Gastroesophageal sphincter (tissue), 4 donors: Measurements from ENCODE around the gene ADGRD2. TPM values are rescaled to one million over a fixed set of nuclear protein-coding genes. Genes with fewer than 3 reads are reported as not detected.

ENCODE experiments used
- ATAC-seq: fragments of 150-250 bp; one replicate; pipeline ENCODE4 v1.9.1; 2016; ENCODE audit warnings: mild to moderate bottlenecking, moderate library complexity
- H3K27ac ChIP-seq, 4 donors: fragments of 200-600 bp; sonication (generic) in 3 of 4; 1 replicate in 3 of 4; 2 replicates in 1 of 4; pipeline ENCODE4 v1.5.1; 2016 to 2019
- H3K27me3 ChIP-seq: fragments of 200-600 bp; sonication (generic); one replicate; pipeline ENCODE4 v1.5.1; 2019
- H3K36me3 ChIP-seq, 2 donors: fragments of 200-600 bp; sonication (generic); one replicate each; pipeline ENCODE4 v1.5.1; 2019; ENCODE audit warnings: control low read depth in 1 of 2
- H3K4me1 ChIP-seq, 3 donors: fragments of 200-600 bp; sonication (generic); 1 replicate in 2 of 3; 2 replicates in 1 of 3; pipeline ENCODE4 v1.5.1; 2016 to 2019; ENCODE audit warnings: control low read depth in 2 of 3
- H3K4me3 ChIP-seq, 2 donors: fragments of 200-600 bp; sonication (generic); one replicate each; pipeline ENCODE4 v1.5.1; 2019; ENCODE audit warnings: mild to moderate bottlenecking in 1 of 2, moderate library complexity in 1 of 2
- H3K9me3 ChIP-seq, 3 donors: fragments of 200-600 bp; sonication (generic); one replicate each; pipeline ENCODE4 v1.5.1; 2017 to 2019; ENCODE audit warnings: control low read depth in 2 of 3
- CTCF ChIP-seq, 4 experiments: fragments of 200-600 bp in 2 of 4; fragments of 450-650 bp in 2 of 4; sonication (generic) in 1 of 4; IDR thresholded peaks; one replicate each; pipeline ENCODE4 v1.5.1; 2017 to 2019; ENCODE audit warnings: antibody characterized with exemption in 4 of 4, mild to moderate bottlenecking in 2 of 4, moderate library complexity in 2 of 4
- EP300 ChIP-seq: sonication (generic); formaldehyde crosslinking; IDR thresholded peaks from one replicate; pipeline ENCODE4 v1.6.1; 2017; ENCODE audit warnings: antibody characterized with exemption, mild to moderate bottlenecking
- POLR2A ChIP-seq, 2 donors: fragments of 450-650 bp; IDR thresholded peaks; one replicate each; pipeline ENCODE4 v1.6.1; 2017; ENCODE audit warnings: antibody characterized with exemption in 2 of 2, mild to moderate bottlenecking in 2 of 2, moderate library complexity in 1 of 2
- POLR2AphosphoS5 ChIP-seq: sonication (generic); formaldehyde crosslinking; IDR thresholded peaks from one replicate; pipeline ENCODE4 v1.6.1; 2017; ENCODE audit warnings: antibody characterized with exemption
- whole genome bisulfite sequencing, 2 donors: methylation state at CpG; one replicate each; pipeline ENCODE4 v1.1.5; 2018; ENCODE audit warnings: low coverage in 1 of 2; 5-methylcytosine and 5-hydroxymethylcytosine counted together
- total RNA-seq, 4 donors: library from RNA; depleted of rRNA; stranded (reverse); fragments of >200 nt; gene quantifications; one replicate each; pipeline ENCODE4 v1.1.0, GENCODE V29; 2016

ADGRD2 gene
- total RNA-seq, 4 donors from 2014 or later, result not detected

- WGBS, 2 donors, result no CpG with 5 or more reads among the region's 17 CpGs
- peaks cover 83% of the 10 kb centered on the region for H3K27me3 ChIP-seq
- H3K4me1 ChIP-seq, result peaks cover 0 to 14% (median 6%) of the 10 kb centered on the region in 3 donors
- H3K9me3 ChIP-seq, result no peaks in the 10 kb centered on the region
- no peak overlapping the region for H3K4me3 ChIP-seq
- no peak overlapping the region for H3K27ac ChIP-seq
- no peak for ATAC-seq
- no peaks in the 10 kb centered on the region for H3K36me3 ChIP-seq
- TF ChIP-seq EP300 (no peak), CTCF (IDR thresholded peaks at IDR 0.05) (no peak), POLR2AphosphoS5 (no peak), POLR2A (IDR thresholded peaks at IDR 0.05) (no peak)
These were observed 30.9 kb downstream of the ADGRD2 start for GRCh38 chr9:124481115-124481514.

GRCh38 chr9:124482431-124483031 lies 32.3 kb downstream of the ADGRD2 start:
- no peak overlapping the region for H3K4me3 ChIP-seq
- TF ChIP-seq POLR2AphosphoS5 (no peak), POLR2A (IDR thresholded peaks at IDR 0.05) (no peak), CTCF (IDR thresholded peaks at IDR 0.05) (no peak), EP300 (no peak)
- no peaks in the 10 kb centered on the region for H3K9me3 ChIP-seq
- H3K27ac ChIP-seq, result no peak overlapping the region
- H3K36me3 ChIP-seq, result no peaks in the 10 kb centered on the region
- WGBS, 2 donors, result 7 to 38% methylated on average over 3 to 8 of the region's 26 CpGs
- peaks cover 83% of the 10 kb centered on the region for H3K27me3 ChIP-seq
- no peak for ATAC-seq
- peaks cover 0 to 8% (median 5%) of the 10 kb centered on the region in 3 donors for H3K4me1 ChIP-seq

- Histone ChIP-seq H3K36me3 (no peaks in the 10 kb centered on the region), H3K4me1 (no peaks in the 10 kb centered on the region), H3K9me3 (no peaks in the 10 kb centered on the region), H3K27ac (no peak overlapping the region), H3K27me3 (peaks cover 83% of the 10 kb centered on the region), H3K4me3 (no peak overlapping the region)
- WGBS, 2 donors, result 89 to 93% methylated on average over 3 to 4 of the region's 9 CpGs
- TF ChIP-seq CTCF (IDR thresholded peaks at IDR 0.05) (no peak), POLR2AphosphoS5 (no peak), POLR2A (IDR thresholded peaks at IDR 0.05) (no peak), EP300 (no peak)
- ATAC-seq, result no peak
These were observed 33.2 kb downstream of the ADGRD2 start for GRCh38 chr9:124483481-124483880.

- Histone ChIP-seq H3K27me3 (peaks cover 82% of the 10 kb centered on the region), H3K27ac (no peak overlapping the region), H3K9me3 (no peaks in the 10 kb centered on the region), H3K36me3 (no peaks in the 10 kb centered on the region), H3K4me3 (no peak overlapping the region), H3K4me1 (no peaks in the 10 kb centered on the region)
- WGBS, 2 donors, result 58% methylated on average over 4 of the region's 13 CpGs; no CpG with 5 or more reads in 1 of the 2 donors
- no peak for TF ChIP-seq EP300
- TF ChIP-seq POLR2AphosphoS5, result no peak
- no peak for TF ChIP-seq POLR2A (IDR thresholded peaks at IDR 0.05)
- TF ChIP-seq CTCF (IDR thresholded peaks at IDR 0.05), result no peak
- ATAC-seq, result no peak
These were observed 35.0 kb downstream of the ADGRD2 start for GRCh38 chr9:124485201-124485600.

- Histone ChIP-seq H3K9me3 (no peaks in the 10 kb centered on the region), H3K27ac (no peak overlapping the region), H3K4me3 (no peak overlapping the region), H3K4me1 (no peaks in the 10 kb centered on the region), H3K36me3 (no peaks in the 10 kb centered on the region), H3K27me3 (peaks cover 81% of the 10 kb centered on the region)
- TF ChIP-seq POLR2AphosphoS5, result no peak
- no peak for ATAC-seq
- WGBS, 2 donors, result 60% methylated on average over 1 of the region's 15 CpGs; no CpG with 5 or more reads in 1 of the 2 donors
These were observed 35.7 kb downstream of the ADGRD2 start for GRCh38 chr9:124485936-124486335.
